HG03460 (cell line): ENCODE results near the gene GIGYF1.
"Not testable (repeated sequence)": the region's sequence is repeated elsewhere in the genome, so short reads cannot be mapped to it uniquely, and the experiment has no call there.

Experiments
- ATAC-seq: cut with Tn5 transposase; IDR thresholded peaks from one replicate; pipeline ENCODE4 v1.9.1; 2021; ENCODE audit not compliant: unreplicated experiment

Gene GIGYF1, protein sequence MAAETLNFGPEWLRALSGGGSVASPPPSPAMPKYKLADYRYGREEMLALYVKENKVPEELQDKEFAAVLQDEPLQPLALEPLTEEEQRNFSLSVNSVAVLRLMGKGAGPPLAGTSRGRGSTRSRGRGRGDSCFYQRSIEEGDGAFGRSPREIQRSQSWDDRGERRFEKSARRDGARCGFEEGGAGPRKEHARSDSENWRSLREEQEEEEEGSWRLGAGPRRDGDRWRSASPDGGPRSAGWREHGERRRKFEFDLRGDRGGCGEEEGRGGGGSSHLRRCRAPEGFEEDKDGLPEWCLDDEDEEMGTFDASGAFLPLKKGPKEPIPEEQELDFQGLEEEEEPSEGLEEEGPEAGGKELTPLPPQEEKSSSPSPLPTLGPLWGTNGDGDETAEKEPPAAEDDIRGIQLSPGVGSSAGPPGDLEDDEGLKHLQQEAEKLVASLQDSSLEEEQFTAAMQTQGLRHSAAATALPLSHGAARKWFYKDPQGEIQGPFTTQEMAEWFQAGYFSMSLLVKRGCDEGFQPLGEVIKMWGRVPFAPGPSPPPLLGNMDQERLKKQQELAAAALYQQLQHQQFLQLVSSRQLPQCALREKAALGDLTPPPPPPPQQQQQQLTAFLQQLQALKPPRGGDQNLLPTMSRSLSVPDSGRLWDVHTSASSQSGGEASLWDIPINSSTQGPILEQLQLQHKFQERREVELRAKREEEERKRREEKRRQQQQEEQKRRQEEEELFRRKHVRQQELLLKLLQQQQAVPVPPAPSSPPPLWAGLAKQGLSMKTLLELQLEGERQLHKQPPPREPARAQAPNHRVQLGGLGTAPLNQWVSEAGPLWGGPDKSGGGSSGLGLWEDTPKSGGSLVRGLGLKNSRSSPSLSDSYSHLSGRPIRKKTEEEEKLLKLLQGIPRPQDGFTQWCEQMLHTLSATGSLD (N-terminal part only)

DNA sequence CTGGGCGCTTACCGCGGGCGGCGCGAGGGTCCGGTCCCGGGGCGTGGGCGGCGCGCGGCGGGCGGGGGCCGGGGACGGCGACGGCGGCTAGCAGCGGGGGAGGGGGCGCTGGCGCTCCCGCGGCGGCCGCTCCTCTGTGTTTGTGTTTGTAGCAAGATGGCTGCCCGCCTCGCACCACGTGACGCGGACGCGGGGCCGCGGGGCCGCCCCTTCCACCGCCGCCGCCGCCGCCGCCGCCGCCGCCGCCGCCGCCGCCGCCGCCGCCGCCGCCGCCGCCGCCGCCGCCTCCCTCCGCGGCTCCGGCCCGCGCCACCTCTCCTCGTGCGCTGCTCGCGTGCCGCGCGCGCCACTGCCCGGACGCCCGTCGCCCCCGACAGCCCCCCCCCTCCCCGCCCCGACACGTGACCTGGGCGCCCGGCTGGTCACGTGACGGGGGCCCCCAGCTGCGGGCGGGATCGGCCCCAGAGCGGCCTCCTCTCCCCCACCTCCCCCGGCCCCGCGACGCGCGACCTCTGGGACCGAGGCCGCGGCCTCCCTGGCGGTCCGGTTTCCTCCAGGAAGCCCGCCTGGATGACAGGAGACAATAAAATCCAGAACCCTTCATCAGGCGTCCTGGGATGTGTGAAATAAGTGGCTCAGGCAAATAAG, at the start of gene GIGYF1:
TSS of gene GIGYF1 (minus strand) at position 153 of the 648 bp plus-strand sequence. CDS start 6,012 bp downstream, outside the sequence.
- ATAC-seq: no peak

DNA sequence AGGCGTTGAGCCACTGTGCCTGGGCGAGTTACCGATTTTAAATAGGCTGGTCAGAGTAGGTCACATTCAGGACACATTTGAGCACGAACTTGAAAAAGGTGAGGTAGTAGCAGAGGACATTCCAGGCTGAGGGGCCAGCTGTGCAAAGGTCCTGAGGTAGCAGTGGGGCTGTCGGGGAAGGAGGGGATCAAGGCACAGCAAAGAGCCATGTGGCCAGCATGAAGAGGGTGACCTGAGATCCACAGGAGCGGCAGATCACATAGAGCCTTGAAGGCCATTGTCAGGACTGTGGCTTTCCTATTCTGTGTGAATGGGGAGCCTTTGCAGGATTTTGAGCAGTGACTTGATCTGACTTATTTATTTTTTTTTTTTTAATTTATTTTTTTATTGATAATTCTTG, 45.9 kb upstream of the GIGYF1 start:
- ATAC-seq: no peak

DNA sequence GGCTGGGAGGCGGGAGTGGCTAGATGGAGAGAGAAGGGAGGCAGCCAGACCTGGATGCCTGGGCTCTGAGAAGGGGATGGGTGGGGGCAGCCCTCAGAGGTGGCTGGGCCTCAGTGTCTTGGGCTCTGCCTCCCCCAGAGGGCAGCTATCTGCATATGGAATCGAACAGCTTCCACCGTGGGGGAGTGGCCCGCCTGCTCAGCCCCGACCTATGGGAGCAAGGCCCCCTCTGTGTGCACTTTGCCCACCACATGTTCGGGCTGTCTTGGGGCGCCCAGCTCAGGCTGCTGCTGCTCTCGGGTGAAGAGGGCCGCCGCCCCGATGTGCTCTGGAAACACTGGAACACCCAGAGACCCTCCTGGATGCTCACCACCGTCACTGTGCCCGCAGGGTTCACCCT, 42.6 kb upstream of the GIGYF1 start:
- ATAC-seq: no peak

DNA sequence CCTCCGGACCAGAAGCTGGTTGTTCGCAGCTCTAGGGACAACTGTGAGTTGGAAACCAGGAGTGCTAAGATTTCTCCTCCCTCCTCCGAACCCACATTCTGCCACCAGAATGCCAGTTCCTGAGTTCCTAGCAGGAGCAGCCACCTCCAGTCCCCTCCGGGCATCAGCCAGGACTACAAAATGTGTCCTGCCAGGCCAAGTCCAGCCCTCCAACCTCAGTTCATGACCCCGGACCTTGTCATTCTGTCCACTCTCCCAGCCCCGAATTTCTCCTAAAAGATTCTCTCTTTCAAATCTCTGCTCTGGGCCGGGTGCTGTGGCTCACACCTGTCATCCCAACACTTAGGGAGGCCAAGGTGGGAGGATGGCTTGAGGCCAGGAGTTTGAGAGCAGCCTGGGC, 41.7 kb upstream of the GIGYF1 start:
- ATAC-seq: no peak

DNA sequence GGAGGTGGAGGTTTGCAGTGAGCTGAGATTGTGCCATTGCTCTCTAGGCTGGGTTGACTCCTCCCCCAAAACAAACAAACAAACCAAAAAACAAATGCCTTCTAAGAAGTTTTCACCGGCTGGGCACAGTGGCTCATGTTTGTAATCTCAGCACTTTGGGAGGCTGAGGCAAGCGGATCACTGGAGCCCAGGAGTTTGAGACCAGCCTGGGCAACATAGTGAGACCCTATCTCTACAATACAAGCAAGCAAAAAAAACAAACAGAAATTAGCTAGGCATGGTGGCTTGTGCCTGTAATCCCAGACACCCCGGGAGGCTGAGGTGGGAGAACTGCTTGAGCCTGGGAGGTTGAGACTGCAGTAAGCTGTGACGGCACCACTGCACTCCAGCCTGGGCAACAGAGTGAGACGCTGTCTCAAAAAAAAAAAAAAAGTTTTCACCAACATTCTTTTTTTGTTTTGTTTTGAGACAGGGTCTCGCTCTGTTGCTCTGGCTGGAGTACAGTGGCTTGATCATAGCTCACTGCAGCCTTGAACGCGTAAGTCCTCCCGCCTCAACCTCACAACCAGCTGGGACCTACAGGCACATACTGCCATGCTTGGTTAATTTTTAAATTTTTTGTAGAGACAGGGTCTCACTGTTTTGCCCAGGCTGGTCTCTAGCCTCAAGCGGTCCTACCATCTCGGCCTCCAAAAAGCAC, 38.0 kb upstream of the GIGYF1 start:
- no peak for ATAC-seq

DNA sequence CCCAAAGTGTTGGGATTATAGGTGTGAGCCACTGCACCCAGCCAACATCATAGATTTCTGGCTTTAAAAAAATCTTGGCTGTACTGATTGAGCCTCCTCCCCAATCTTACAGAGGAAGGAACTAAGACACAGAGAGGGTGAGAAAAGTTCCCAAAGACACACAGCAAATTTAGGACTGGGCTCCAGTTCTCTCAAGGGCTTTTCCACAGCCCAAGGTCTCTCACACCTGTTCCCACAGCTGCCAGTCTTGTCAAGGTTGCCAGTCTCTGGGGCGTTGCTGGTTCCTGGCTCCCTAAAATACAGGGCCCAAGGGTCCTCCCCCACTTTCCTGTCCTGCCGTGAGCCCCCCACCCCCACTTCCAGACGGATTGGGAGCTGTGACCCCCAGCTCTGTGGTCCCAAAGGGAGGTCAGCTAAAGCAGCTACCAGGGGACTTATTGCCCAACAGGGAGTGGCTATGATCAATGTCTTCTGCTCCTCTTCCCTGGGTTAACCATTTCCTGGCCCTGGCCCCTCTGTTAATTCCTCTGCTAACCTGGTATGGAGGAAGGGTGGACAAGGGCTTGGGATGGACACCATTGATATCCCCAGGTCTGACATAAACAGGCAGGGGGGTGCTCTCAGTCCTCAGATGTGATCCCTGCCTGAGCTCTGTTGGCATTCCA, 36.2 kb upstream of the GIGYF1 start:
- ATAC-seq: no peak

DNA sequence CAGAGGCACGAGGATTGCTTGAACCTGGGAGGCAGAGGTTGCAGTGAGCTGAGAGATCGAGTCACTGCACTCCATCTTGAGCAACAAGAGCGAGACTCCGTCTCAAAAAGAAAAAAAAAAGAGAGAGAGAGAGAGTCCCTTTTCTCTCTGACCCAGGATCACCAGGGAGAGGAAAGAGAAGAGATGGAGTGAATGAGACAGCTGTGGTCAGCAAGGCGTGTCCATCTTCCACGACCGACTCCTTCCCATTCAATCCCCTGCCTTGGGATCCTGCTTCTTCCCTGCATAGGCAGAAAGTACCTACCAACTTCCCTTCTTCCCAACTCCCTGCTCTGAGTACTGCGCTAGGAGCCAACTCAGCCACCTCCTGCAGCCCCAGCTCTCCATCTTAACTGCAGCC, 34.1 kb upstream of the GIGYF1 start:
- no peak for ATAC-seq

DNA sequence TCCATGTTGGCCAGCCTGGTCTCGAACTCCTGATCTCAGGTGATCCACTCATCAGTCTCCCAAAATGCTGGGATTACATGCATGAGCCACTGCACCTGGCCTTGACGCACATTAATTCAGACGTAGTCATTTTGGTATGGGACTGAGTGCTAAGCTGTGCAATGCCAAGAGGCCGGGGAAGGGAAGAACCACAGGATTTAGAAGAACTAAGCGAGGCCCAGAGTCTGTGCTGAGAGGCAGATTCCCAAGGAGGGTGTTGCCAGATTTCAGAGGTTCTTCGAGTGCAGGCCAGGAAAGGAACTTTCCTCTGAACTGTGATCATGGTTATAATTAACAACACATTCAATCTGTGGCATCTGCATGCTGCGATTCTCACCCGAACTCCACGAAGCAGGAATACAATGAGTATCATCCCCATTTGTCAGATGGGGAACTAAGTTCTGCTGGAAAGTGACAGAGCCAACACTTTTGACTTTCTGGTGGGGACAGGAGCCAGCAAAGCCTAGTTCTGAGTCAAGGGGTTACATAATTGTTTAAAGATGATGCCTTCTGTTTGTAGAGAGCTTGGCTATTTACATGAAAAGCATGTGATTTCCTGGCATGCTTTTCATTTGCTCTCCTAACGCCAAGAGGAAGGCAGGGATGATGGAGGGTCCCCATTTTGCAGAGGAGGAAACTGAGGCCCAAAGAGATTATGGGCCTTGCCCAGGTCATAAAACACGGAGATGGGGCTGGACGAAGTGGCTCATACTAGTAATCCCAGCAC, 33.1 kb upstream of the GIGYF1 start:
- ATAC-seq: no peak

DNA sequence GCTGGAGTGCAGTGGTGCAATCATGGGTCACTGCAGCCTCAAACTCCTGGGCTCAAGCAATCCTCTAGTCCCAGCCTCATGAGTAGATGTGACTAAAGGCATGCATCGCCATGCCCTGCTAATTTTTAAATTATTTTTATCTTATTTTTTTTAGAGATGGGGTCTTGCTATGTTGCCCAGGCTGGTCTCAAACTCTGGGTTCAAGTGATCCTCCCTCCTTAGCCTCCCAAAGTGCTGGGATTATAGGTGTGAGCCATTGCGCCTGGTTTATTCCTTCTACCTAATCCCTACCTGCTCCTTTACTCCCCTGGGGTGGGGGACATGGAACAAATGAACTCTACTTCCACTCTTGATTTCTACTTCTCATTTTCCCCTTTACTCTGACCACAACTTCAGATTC, 30.3 kb upstream of the GIGYF1 start:
- ATAC-seq: not testable (repeated sequence)

DNA sequence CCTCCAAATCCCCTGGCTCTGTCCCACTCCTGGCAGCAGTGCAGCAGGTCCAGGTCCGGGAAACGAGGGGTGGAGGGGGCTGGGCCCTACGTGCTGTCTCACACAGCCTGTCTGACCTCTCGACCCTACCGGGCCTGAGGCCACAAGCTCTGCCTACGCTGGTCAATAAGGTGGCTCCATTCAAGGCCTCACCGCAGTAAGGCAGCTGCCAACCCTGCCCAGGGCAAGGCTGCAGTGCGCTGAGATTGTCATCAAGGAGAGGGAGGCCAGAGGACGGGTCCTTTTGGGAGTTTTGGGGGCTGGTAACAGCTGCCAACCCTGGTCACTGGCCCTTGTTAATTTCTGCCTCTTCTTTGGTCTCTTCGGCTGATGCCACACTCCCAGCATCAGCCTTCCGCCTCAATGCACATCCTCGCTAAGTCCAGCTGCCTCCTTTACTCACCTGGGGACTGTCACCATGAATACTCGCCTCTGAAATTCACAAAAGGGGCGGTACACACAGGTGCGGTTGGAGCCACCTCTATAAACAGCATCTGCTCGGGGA, 29.8 kb upstream of the GIGYF1 start:
- no peak for ATAC-seq

DNA sequence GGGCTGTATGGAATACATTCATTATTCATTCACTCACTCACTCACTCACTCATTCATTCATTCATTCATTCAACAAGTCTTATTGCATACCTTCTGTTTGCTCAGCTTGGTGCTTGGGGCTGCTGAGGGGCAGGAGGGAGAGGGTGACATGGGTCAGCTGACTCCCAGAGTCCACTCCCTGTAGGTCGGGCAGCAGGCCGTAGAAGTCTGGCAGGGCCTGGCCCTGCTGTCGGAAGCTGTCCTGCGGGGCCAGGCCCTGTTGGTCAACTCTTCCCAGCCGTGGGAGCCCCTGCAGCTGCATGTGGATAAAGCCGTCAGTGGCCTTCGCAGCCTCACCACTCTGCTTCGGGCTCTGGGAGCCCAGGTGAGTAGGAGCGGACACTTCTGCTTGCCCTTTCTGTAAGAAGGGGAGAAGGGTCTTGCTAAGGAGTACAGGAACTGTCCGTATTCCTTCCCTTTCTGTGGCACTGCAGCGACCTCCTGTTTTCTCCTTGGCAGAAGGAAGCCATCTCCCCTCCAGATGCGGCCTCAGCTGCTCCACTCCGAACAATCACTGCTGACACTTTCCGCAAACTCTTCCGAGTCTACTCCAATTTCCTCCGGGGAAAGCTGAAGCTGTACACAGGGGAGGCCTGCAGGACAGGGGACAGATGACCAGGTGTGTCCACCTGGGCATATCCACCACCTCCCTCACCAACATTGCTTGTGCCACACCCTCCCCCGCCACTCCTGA, 28.6 kb upstream of the GIGYF1 start:
- no peak for ATAC-seq

DNA sequence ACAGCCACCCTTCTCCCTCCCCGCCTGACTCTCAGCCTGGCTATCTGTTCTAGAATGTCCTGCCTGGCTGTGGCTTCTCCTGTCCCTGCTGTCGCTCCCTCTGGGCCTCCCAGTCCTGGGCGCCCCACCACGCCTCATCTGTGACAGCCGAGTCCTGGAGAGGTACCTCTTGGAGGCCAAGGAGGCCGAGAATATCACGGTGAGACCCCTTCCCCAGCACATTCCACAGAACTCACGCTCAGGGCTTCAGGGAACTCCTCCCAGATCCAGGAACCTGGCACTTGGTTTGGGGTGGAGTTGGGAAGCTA, 27.4 kb upstream of the GIGYF1 start:
- ATAC-seq: no peak

DNA sequence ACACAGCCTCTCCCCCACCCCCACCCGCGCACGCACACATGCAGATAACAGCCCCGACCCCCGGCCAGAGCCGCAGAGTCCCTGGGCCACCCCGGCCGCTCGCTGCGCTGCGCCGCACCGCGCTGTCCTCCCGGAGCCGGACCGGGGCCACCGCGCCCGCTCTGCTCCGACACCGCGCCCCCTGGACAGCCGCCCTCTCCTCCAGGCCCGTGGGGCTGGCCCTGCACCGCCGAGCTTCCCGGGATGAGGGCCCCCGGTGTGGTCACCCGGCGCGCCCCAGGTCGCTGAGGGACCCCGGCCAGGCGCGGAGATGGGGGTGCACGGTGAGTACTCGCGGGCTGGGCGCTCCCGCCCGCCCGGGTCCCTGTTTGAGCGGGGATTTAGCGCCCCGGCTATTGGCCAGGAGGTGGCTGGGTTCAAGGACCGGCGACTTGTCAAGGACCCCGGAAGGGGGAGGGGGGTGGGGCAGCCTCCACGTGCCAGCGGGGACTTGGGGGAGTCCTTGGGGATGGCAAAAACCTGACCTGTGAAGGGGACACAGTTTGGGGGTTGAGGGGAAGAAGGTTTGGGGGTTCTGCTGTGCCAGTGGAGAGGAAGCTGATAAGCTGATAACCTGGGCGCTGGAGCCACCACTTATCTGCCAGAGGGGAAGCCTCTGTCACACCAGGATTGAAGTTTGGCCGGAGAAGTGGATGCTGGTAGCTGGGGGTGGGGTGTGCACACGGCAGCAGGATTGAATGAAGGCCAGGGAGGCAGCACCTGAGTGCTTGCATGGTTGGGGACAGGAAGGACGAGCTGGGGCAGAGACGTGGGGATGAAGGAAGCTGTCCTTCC, 26.8 kb upstream of the GIGYF1 start:
- no peak for ATAC-seq

DNA sequence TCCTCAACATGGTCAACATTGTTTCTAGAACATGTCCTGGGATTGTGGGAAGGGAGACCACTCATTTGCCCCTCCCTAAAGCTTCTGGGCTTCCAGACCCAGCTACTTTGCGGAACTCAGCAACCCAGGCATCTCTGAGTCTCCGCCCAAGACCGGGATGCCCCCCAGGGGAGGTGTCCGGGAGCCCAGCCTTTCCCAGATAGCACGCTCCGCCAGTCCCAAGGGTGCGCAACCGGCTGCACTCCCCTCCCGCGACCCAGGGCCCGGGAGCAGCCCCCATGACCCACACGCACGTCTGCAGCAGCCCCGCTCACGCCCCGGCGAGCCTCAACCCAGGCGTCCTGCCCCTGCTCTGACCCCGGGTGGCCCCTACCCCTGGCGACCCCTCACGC, 26.2 kb upstream of the GIGYF1 start, which contains the start of gene EPO:
TSS of gene EPO (plus strand) at position 190 of the 392 bp plus-strand sequence. CDS start 513 bp downstream, outside the sequence.
- ATAC-seq: no peak

DNA sequence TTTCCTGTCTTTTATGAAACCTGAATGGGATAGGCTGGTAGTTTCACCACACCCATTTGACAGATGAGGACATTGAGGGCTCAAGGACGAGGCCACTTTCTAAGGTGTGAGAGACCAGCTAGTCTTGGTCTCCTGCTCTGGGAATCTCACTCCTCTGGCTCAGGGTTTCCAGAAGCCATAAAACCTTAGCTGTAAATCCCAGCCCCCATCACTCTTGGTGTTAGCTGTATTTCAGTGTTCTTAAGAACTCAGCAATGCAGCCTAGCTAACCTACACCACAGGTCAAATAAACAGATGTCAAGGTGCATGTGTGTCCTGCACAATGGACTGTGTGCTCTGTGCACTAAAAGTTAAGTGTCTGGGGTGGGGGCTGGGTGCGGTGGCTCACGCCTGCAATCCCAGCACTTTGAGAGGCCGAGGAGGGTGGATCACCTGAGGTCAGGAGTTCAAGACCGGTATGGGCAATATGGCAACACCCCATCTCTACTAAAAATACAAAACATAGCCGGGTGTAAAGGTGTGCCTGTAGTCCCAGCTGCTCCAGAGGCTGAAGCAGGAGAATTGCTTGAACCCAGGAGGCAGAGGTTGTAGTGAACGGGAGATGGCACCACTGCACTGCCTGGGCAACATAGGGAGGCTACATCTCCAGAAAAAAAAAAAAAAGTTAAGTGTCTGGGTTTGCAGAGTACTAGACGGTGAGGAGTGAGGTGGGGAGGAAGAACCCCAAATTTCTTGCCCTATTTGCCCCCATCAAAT, 25.7 kb upstream of the GIGYF1 start:
- no peak for ATAC-seq

DNA sequence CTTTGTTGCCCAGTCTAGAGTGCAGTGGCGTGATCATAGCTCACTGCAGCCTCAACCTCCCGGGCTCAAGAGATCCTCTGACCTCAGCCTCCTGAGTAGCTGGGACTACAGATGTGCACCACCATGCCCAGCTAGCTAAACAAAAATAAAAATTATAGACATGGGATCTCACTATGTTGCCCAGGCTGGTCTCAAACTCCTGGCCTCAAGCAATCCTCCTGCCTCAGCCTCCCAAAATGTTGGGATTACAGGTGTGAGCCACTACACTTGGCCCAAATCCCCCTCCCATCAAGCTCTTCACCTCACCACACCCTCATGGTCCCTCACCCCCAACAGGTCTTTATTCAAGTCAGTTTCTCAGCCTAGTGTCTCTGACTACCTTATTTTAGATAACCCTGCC, 23.0 kb upstream of the GIGYF1 start:
- not testable (repeated sequence) for ATAC-seq

DNA sequence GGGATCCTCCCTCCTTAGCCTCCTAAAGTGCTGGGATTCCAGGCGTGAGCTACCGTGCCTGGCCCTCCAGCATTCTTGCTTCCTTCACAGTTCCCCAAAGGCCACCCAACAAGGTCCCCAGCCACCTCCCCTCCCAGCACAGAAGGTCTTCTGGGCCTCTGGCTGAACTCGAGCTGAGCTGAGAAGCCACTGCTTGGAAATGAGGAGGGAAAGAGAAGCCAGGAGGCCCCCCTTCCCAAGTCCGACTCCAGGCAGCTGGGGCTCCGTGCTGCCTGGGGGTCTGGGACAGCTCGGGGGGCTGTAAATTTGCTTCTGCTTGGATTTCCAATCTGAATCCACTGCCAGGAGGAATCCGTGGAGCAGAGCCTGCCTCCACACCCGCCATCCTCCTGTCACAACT, 20.7 kb upstream of the GIGYF1 start:
- no peak for ATAC-seq
